HFFc6 (cell line): Measurements from ENCODE around the gene CCDC12. TPM values are rescaled to one million over a fixed set of nuclear protein-coding genes. Genes with fewer than 3 reads are reported as not detected.

ENCODE experiments used
- DNase-seq: peaks from one replicate; pipeline ENCODE4 v3.0.0-alpha.2; 2018
- H3K27ac Mint-ChIP-seq: 2 replicates; pipeline ENCODE4 v1.8.0; 2020; ENCODE audit warnings: mild to moderate bottlenecking, mixed read lengths
- H3K27me3 Mint-ChIP-seq: 2 replicates; pipeline ENCODE4 v1.8.0; 2021; ENCODE audit warnings: mild to moderate bottlenecking, moderate library complexity, mixed read lengths; ENCODE audit not compliant: insufficient read depth
- H3K36me3 Mint-ChIP-seq: 2 replicates; pipeline ENCODE4 v1.8.0; 2021; ENCODE audit warnings: low read depth, mixed read lengths
- H3K4me1 Mint-ChIP-seq: 2 replicates; pipeline ENCODE4 v1.8.0; 2020; ENCODE audit warnings: low read depth, mixed read lengths
- H3K4me3 Mint-ChIP-seq: 2 replicates; pipeline ENCODE4 v1.8.0; 2020; ENCODE audit warnings: mild to moderate bottlenecking, moderate library complexity, mixed read lengths
- H3K9me3 Mint-ChIP-seq: 2 replicates; pipeline ENCODE4 v1.8.0; 2020; ENCODE audit warnings: mild to moderate bottlenecking, mixed read lengths
- total RNA-seq, 6 experiments: library from RNA; stranded (reverse); fragmentation: NEBNext Ultra II Directional; extraction: Animal tissue kit (Norgen Biotek cat#: 25700); gene quantifications; 2 replicates in 1 of 6; 3 replicates in 5 of 6; pipeline ENCODE4 v1.2.3, GENCODE V29; 2021
- TF ChIP-seq, protein P1 (sequence below): fragments of 200-600 bp; sonication (generic); IDR thresholded peaks from 2 replicates; pipeline ENCODE4 v1.5.0; 2021; ENCODE audit warnings: antibody characterized with exemption, mild to moderate bottlenecking

CCDC12 gene
- total RNA-seq, 6 experiments from 2014 or later, result 21.3 to 27.9 (median 27.2) TPM

DNA sequence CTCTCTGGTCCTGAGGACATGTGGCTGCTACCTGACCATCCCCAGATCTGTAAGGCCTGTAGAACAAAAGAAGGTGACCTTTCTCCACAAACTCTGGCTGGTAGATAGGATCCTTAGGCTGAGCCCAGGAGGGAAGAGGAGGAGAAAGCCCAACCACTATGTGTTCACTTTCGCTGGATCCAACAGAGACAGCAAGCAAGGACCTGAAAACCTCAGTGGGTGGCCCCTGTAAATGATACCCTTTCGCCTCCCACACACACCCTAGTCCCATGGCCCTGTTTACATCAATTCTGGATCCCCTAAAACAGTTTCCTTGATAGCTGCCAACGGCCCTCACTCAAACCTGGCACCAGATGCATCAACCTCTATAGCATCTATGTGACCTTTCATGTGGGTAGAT lies 22.4 kb downstream of the CCDC12 start:
- no peak for DNase-seq
- peaks cover 56% of the 10 kb centered on the region for H3K4me1 Mint-ChIP-seq
- no peaks in the 10 kb centered on the region; the same call in 1 of the 2 replicates for H3K27me3 Mint-ChIP-seq
- H3K4me3 Mint-ChIP-seq, result no peak overlapping the region
- no peak overlapping the region for H3K27ac Mint-ChIP-seq
- no peaks in the 10 kb centered on the region for H3K36me3 Mint-ChIP-seq
- TF ChIP-seq, protein P1, sequence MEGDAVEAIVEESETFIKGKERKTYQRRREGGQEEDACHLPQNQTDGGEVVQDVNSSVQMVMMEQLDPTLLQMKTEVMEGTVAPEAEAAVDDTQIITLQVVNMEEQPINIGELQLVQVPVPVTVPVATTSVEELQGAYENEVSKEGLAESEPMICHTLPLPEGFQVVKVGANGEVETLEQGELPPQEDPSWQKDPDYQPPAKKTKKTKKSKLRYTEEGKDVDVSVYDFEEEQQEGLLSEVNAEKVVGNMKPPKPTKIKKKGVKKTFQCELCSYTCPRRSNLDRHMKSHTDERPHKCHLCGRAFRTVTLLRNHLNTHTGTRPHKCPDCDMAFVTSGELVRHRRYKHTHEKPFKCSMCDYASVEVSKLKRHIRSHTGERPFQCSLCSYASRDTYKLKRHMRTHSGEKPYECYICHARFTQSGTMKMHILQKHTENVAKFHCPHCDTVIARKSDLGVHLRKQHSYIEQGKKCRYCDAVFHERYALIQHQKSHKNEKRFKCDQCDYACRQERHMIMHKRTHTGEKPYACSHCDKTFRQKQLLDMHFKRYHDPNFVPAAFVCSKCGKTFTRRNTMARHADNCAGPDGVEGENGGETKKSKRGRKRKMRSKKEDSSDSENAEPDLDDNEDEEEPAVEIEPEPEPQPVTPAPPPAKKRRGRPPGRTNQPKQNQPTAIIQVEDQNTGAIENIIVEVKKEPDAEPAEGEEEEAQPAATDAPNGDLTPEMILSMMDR, result no peak
- no peaks in the 10 kb centered on the region for H3K9me3 Mint-ChIP-seq

DNA sequence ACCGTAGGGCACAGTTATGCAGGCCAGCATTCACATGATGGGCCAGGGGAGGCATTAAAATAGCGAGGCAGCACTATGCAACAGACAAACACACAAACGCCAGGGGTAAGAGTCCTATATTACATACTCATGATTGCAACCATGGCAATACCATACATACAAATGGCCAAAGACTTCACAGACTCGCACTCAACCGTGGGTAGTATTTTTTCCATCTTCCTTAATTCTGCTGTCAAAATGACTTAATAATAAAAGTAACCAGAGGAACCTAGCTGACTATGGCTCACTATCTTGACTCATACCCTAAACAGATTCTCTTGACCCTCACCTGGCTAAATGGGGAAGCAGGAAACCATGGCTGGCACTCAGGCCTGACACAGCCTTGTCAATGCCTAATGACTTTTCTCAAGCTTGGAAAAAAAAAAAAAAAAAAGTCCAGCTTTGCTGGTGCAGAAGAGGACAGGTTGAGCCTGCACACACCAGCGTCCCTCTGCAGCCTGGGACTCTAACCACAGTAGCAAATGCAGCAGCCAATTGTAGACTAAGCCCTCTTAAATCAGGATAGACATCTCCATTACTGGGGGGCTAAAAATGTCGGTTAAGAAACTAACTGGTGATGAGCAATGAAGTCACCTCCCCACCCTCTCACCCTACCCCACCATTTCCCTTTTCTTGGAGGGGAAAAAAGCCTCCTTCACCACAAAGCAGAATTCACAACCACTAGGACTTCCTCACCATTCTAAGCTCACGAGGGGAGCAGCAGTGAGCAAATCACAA lies 23.1 kb downstream of the CCDC12 start:
- H3K27me3 Mint-ChIP-seq, result no peaks in the 10 kb centered on the region; the same call in 1 of the 2 replicates
- H3K4me1 Mint-ChIP-seq, result peaks cover 56% of the 10 kb centered on the region
- no peaks in the 10 kb centered on the region for H3K36me3 Mint-ChIP-seq
- TF ChIP-seq, protein P1, result no peak
- no peak overlapping the region for H3K4me3 Mint-ChIP-seq
- no peaks in the 10 kb centered on the region for H3K9me3 Mint-ChIP-seq
- H3K27ac Mint-ChIP-seq, result 0 out of 2 replicates have a peak overlapping the region, but pooled peaks have one; percentile 22
- DNase-seq, result no peak

DNA sequence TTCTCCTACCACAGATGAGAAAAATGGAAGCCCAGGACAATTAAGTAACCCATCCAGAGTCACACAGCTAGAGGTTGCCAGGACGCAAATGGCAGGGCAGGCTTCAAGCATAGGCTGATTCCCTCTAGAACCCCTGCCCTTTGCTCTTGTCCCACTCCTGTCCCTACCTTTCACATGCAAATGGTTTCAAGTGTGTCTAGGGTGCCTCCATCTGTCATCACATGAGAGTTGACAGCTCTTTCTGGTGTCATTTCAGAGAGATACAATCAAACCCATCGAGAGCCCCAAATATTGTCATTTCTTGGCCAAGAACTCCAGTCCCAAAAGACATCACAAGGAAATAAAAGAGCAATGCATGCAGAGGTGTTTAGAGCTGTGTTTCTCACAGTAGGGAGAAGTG lies 23.7 kb downstream of the CCDC12 start:
- Mint-ChIP-seq H3K27ac (no peak overlapping the region), H3K9me3 (no peaks in the 10 kb centered on the region), H3K4me1 (peaks cover 61% of the 10 kb centered on the region), H3K27me3 (no peaks in the 10 kb centered on the region; the same call in 1 of the 2 replicates), H3K4me3 (no peak overlapping the region), H3K36me3 (peaks cover 4% of the 10 kb centered on the region)
- TF ChIP-seq, protein P1, result no peak
- no peak for DNase-seq

DNA sequence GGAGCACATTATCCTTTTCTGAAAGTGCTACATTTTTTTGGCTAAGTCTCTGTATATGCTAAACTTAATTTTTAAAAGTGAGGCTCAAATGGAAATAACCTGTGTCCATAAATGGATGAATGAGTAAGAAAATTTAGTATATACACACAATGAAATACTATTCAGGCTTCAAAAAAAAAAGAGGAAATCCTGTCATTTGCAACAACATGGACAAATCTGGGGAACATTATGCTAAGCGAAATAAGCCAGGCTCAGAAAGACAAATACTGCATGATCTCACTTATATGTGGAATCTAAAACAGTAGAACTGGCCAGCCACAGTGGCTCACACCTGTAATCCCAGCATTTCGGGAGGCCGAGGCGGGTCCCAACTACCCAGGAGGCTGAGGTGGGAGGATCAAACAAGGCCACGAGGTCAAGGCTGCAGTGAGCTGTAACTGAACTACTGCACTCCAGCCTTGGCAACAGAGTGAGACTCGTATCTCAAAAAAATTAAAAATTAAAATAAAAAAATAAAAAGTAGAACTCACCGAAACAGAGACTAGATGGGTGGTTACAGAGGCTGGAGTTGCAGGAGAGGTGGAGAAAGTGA lies 25.8 kb downstream of the CCDC12 start:
- Mint-ChIP-seq H3K27me3 (no peaks in the 10 kb centered on the region; the same call in 1 of the 2 replicates), H3K4me3 (no peak overlapping the region), H3K27ac (no peak overlapping the region), H3K4me1 (peaks cover 79% of the 10 kb centered on the region), H3K9me3 (no peaks in the 10 kb centered on the region), H3K36me3 (peaks cover 7% of the 10 kb centered on the region)
- TF ChIP-seq, protein P1, result no peak
- no peak for DNase-seq

DNA sequence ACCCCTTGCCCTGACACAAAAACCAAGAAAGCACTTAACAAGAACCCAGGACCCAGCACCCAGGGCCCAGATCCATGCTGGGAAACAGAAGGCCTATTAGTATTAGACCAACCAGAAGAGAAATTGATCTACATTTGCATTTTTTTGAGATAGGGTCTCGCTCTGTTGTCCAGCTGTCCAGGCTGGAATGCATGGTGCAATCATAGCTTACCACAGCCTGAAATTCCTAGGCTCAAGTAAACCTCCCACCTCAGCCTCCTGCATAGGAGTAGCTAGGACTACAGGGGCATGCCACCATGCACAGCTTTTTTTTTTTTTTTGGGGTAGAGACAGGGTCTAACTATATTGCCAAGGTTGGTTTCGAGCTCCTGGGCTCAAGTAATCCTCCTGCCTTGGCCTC lies 26.4 kb downstream of the CCDC12 start:
- no peaks in the 10 kb centered on the region for H3K9me3 Mint-ChIP-seq
- TF ChIP-seq, protein P1, result no peak
- DNase-seq, result no peak
- H3K4me1 Mint-ChIP-seq, result peaks cover 79% of the 10 kb centered on the region
- H3K36me3 Mint-ChIP-seq, result peaks cover 13% of the 10 kb centered on the region
- no peak overlapping the region for H3K4me3 Mint-ChIP-seq
- H3K27me3 Mint-ChIP-seq, result no peaks in the 10 kb centered on the region; the same call in 1 of the 2 replicates
- H3K27ac Mint-ChIP-seq, result no peak overlapping the region
